Measurements from ENCODE around the gene PCYOX1L. TPM values are rescaled to one million over a fixed set of nuclear protein-coding genes. Genes with fewer than 3 reads are reported as not detected.

PCYOX1L gene
- total RNA-seq, 1 experiment from 2014 or later, result 2.9 TPM

DNA sequence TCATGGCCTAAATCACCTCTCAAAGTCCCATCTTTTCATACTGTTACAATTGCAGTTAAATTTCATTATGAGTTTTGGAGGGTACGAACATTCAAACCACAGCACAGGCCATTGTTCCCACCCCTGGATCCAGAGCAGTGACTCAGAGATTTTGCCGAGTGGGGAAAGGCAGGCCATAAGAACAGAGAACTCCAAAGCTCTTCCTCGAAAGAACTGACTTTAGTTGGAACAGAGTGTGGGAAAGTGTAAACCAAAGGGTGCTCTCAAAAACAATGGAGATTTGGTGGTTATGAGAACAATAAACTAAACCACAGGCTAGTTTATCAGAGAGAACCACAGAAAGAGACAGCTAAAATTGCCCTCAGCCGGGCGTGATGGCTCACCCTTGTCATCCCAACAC, 32.0 kb upstream of the PCYOX1L start:
- in situ Hi-C loops (cut with HindIII; ENCODE audit: low pct_unique_long_range_greater_than_20kb, low sequenced_read_pairs), result no loop called here
- DNase-seq (ENCODE audit: low read depth, low spot score), result no peak

DNA sequence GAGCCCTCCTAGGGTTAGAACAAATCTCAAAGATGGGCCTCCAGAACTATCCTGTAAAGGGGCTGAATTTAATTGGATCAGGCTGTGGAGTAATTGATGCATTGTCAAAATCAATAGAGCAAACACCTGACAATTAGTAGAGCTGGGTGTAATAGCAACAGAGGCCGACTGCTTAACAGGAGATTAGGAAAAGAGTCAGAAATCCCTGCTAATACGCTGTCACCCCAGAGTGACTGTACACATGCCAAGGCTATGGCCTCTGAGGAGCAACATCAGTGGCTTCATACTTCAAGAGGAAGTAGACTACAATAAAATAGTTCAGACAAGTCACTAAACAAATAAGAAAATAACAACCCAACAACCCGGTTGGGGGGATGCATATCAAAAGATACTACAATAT, 31.2 kb upstream of the PCYOX1L start:
- no peak for DNase-seq (ENCODE audit: low read depth, low spot score)
- in situ Hi-C loops (cut with HindIII; ENCODE audit: low pct_unique_long_range_greater_than_20kb, low sequenced_read_pairs), result no loop called here

DNA sequence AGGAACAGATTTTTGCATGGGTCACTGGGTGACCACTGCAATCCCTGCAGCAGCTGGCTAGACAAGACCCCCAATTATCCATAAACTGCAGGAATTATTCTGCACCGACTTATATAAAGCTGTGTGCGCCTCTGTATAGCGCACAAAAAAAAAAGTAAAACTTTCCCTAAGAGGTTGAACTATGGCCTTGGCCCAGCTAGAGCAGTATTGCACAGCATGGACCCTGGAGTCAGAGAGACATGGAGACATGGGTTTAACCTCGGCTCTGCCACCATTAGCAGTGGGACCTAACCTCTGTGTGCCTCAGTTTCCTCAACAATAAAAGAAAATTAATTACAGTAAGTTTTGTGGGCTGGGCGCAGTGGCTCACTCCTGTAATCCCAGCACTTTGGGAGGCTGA, 29.7 kb upstream of the PCYOX1L start:
- in situ Hi-C loops (cut with HindIII; ENCODE audit: low pct_unique_long_range_greater_than_20kb, low sequenced_read_pairs), result no loop called here
- DNase-seq (ENCODE audit: low read depth, low spot score), result no peak

DNA sequence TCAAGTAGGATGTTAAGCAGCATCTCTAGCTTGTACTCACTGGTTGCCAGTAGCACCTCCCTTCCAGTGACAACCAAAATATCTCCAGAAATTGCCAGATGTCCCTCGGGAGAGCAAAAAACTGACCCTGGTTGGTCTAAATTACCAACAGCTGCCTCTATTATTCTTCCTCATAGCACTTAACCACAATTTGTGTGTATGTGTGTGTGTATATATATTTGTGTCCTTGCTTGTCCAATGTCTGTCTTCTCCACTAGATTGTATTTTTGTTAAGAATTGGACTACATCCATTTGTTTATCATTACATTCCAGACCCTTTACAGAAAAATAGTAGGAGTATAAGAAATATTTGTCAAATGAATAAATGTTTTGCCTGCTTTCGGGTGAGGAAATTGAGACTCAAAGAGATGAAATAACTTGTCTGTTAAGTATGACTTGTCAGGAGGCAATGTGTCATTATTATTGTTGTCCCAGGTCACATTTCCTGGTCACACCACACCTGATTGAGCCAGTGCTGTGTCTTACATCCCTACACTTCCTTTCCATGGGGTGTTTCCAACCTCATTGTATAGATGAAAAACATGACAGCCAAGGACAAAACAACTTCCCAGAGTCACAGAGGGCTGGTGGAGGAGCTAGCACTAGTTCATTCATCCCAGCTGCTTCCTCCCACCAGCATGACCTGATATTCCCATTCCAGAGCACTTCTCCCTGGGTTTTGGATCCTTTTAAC, 24.0 kb upstream of the PCYOX1L start:
- in situ Hi-C loops (cut with HindIII; ENCODE audit: low pct_unique_long_range_greater_than_20kb, low sequenced_read_pairs), result no loop called here
- no peak for DNase-seq (ENCODE audit: low read depth, low spot score)

DNA sequence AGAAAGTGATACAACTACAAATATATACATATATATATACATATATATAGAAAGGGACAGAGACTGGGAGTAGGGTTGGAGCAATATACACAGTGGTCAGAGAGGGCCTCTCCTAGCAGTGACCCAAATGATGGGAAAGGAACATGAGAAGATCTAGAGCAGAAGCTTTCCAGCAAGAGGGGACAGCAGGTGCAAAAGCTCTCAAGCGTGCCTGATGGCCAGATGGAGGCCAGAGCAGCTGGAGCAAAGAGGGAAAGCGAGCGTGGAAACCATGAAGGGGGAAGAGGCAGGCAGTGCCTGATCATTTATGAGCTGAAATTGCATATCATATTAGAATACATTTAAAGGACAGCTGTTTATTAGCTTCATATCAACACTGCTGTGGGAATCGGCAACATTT, 20.1 kb upstream of the PCYOX1L start:
- in situ Hi-C loops (cut with HindIII; ENCODE audit: low pct_unique_long_range_greater_than_20kb, low sequenced_read_pairs), result no loop called here
- no peak for DNase-seq (ENCODE audit: low read depth, low spot score)

DNA sequence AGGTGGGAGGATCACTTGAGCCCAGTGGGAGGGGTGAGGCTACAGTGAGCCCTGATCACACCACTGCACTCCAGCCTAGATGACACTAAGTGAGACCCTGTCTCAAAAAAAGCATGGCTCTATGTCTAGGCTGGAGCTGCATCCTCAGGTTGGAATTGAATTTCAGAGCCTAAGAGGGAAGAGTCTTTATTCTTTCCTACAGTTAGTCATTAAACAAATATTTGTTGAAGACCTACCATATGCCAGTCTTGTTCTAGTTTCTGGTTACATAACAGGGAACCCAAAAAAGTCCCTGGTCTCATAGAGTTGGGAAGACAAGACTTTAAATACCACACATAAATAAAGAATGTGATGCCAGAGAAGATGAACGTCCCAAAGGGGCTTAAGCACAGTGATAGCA, 19.5 kb upstream of the PCYOX1L start:
- no peak for DNase-seq (ENCODE audit: low read depth, low spot score)
- in situ Hi-C loops (cut with HindIII; ENCODE audit: low pct_unique_long_range_greater_than_20kb, low sequenced_read_pairs), result no loop called here

DNA sequence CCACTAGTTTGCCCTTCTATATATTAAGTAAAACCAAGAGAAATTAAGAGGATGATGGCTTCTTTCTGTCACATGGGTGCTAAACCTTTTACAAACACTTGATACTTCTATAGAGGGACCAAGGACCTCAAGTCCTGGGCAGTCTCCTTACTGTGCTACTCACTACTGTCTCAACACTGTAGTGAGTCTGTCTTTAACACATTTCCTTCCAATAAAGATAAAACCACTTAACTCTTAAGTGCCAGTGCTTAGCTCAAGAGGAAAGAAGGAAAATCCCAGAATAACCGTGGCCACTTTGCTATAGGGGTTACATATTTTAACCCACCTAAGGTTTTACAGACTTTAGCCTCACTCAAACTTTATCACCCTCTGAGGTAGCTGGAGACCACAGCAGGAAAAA, 16.9 kb upstream of the PCYOX1L start:
- in situ Hi-C loops (cut with HindIII; ENCODE audit: low pct_unique_long_range_greater_than_20kb, low sequenced_read_pairs), result no loop called here
- DNase-seq (ENCODE audit: low read depth, low spot score), result no peak

DNA sequence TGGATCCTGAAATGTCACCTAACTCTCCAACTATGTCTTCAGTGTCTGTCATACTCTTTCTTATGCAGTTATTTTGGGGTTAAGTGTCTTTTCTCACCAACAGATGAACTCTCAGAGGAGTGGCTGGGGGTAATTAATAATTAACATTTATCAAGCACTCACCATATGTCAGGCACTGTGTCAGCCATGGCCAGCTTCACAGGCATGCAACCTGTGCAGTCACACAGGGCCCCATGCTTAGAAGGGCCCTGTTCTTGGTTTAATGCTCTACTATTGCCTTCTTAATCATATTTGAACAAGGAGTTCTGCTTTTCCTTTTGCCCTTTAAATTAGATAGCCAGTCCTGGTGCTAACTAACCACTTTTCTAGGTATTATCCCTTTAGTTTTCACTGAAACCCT, 16.0 kb upstream of the PCYOX1L start:
- in situ Hi-C loops (cut with HindIII; ENCODE audit: low pct_unique_long_range_greater_than_20kb, low sequenced_read_pairs), result no loop called here
- no peak for DNase-seq (ENCODE audit: low read depth, low spot score)

DNA sequence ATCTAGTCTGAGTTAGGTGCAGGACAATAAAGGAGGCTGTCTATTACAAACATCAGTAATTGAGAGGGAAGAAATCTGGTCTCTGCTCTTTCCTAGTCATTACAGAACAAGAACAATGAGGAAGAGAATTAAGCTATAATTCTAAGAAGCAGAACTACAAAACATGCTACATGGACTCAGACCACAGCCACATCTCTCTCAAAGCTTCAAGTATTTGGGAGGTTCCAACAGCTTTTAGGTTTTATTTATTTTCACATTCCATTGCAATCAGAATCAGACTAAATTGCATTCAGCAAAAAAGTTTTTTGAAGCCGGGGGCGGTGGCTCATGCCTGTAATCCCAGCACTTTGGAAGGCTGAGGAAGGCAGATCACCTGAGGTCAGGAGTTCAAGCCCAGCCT, 13.7 kb upstream of the PCYOX1L start:
- in situ Hi-C loops (cut with HindIII; ENCODE audit: low pct_unique_long_range_greater_than_20kb, low sequenced_read_pairs), result no loop called here
- no peak for DNase-seq (ENCODE audit: low read depth, low spot score)

DNA sequence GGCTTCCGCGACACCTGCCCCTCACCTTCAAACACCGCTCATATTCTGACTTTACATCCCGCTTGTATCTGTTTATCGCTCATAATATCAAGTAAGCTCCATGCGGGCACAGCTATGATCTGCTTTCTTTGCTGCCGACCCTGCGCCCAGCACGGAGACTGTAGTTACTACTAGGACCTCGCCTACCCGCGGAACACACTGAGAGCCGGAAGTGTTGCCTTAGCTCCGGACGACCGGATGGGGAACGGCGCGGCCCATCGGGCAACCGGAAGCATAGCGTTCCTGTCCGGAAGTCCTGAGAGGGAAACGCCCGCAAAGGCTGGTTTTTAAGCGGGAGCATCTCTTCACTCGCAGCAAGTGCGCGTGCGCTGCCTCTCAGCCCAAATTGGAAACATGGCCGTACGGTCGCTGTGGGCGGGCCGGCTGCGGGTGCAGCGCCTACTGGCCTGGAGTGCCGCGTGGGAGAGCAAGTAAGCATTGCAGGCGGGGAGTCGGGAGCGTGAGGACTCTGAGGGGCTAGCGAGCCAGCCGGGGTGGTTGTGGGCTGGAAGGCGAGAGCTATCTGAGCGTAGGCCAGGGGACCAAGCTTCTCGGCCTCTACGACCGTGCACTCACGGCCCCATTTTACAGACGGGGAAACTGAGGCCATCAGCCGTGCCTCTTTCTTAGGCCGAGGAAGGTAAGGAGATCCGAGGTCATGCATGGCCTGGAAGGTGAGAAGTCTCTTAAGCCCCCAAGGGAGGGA, 12.5 kb upstream of the PCYOX1L start, which contains the start of gene GRPEL2:
Gene GRPEL2, plus strand, starts transcription at position 353 of the 745 bp plus-strand sequence. Its CDS starts 41 bp downstream, at position 394.
- in situ Hi-C loops (cut with HindIII; ENCODE audit: low pct_unique_long_range_greater_than_20kb, low sequenced_read_pairs), result no loop called here
- peak; percentile 96 for DNase-seq (ENCODE audit: low read depth, low spot score)

DNA sequence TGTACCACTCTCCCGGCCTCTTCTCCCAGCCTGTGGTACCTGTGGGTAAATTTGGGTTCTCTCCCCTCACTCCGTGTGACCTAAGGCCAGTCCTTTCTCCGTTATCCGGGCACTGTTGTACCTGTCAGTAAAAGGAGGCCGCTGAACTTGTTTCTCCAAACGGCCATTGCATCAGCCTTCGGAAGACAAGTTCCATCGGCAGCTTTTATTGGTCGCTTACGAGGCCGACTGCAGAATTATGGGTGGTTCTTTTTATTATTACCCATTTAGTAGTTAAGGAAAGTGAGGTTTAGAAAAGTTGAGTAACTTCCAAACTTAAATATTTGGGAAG, 12.0 kb upstream of the PCYOX1L start:
- in situ Hi-C loops (cut with HindIII; ENCODE audit: low pct_unique_long_range_greater_than_20kb, low sequenced_read_pairs), result no loop called here
- no peak for DNase-seq (ENCODE audit: low read depth, low spot score)

DNA sequence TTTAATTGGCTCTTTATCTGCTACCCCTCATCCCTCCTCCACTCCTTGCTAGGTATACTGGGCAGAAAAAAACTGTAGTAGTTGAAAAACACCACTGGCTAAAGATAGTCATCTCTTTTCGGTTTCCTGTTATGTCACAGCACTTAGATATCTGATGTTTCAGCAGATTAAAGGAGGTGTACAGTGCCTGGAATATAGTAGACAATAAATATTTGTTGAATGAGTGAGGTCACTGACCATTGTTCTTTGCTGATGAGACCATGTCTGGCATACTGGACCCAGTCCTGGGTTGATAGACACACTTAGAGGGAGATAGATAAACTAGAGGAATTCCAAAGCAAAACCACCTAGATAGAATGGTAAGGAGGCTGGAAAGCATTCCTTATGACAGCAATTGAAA, 9.3 kb upstream of the PCYOX1L start:
- in situ Hi-C loops (cut with HindIII; ENCODE audit: low pct_unique_long_range_greater_than_20kb, low sequenced_read_pairs), result no loop called here
- no peak for DNase-seq (ENCODE audit: low read depth, low spot score)

DNA sequence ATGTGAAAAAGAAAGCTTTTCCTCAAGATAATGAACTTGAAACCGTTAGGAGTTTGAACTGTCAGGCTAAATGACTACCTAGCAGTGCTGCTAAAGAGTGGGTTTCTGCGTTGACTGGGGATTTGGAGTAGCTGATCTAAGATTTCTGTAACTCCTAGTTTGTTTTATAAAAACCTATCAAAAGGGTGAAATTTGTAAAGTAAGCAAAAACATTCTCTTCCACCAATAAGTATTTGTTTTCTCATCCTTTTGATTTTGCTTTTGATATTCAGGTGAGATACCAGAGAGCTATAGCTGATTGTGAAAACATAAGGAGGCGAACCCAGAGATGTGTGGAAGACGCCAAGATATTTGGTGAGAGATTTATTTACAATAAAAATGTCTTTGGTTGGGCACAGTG, 8.5 kb upstream of the PCYOX1L start:
- in situ Hi-C loops (cut with HindIII; ENCODE audit: low pct_unique_long_range_greater_than_20kb, low sequenced_read_pairs), result no loop called here
- DNase-seq (ENCODE audit: low read depth, low spot score), result no peak

DNA sequence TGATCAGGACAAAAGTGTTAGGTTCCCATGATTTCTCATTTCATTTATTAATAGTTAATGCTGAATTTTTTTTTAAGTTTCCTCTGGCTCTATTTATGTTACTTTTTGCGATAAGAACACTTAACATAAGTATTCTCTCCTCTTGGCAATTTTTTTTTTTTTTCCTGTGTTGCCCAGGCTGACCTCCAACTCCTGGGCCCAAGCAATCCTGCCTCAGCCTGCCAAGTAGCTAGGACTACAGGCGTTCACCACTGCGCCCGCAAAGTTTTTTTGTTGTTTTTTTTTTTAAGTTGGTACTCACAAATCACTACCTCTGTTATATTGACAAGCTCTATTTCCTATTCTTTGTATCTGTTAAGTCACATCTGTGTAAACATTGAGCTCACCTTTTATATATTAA, 5.7 kb upstream of the PCYOX1L start:
- DNase-seq (ENCODE audit: low read depth, low spot score), result no peak
- in situ Hi-C loops (cut with HindIII; ENCODE audit: low pct_unique_long_range_greater_than_20kb, low sequenced_read_pairs), result no loop called here

DNA sequence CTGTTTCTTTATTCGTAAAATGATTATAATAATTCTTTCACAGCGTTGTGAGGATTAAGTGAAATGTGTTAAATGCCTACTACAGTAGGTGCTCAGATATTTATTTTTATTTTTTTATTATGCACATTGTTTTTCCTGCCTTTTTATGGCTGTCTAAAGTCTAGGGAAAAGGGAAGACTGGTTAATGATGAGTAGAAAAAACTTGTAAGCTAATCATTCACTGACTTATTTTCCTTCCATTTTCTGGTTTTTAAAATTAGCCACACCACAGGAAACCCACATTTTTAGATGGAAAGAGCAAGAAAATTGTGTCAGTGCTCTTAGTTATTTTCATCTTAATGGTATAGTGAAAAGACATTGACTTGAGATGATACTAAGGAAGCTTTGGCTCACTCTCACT, 3.9 kb upstream of the PCYOX1L start:
- in situ Hi-C loops (cut with HindIII; ENCODE audit: low pct_unique_long_range_greater_than_20kb, low sequenced_read_pairs), result no loop called here
- DNase-seq (ENCODE audit: low read depth, low spot score), result no peak

DNA sequence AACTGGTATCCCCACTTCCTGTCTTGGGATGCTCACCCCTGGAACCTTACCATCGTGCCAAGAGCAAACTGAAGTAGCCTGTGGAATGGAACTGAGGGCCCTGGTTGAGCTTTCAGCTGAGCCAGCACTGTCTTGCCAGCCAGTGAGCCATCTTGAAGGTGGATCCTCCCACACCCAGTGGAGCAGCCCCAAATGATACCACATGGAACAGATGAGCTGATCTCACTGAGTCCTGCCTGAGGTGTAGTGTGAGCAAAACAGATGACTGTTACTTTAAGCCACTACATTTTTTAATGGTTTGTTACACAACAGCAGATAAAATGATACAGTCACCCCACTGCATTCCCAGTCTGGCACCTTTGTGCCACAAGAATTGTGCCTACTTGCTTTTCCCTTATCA, 2.2 kb upstream of the PCYOX1L start:
- no peak for DNase-seq (ENCODE audit: low read depth, low spot score)

DNA sequence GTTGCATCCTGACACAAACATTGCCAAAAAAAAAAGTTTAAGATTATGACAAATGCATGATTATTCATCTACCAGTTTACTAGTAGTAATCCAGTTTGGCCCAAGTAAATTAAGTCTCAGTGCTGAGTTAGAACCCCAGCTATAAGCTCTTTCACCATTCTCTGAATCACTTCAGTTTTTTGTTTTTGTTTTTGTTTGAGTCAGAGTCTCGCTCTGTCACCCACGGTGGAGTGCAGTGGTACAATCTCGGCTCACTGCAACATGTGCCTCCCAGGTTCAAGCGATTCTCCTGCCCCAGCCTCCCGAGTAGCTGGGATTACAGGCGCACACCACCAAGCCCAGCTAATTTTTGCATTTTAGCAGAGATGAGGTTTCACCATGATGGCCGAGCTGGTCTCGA, 1.5 kb upstream of the PCYOX1L start:
- DNase-seq (ENCODE audit: low read depth, low spot score), result no peak
- in situ Hi-C loops (cut with HindIII; ENCODE audit: low pct_unique_long_range_greater_than_20kb, low sequenced_read_pairs), result no loop called here

More for the DNA sequence above, 2.2 kb upstream of the PCYOX1L start:
- in situ Hi-C loops (cut with HindIII; ENCODE audit: low pct_unique_long_range_greater_than_20kb, low sequenced_read_pairs), result no loop called here

DNA sequence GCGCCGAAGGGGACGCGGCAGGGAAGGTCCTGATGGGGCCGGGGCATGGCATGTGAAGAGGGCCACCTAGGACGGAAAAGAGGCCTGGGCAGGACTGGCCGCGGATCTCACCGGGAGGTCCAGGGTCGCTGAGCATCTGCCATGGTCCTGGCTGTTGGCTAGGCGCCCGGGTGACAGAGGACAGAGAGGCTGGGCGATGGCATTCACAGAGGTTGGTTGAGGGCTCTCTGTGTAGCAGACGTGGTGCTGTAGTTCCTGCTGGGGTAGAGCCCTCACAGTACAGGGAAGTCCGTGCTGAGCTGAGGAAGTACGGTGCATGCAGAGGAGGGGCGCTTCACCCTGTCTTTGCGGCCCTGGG, 427 bp downstream of the PCYOX1L start:
- no peak for DNase-seq (ENCODE audit: low read depth, low spot score)
- in situ Hi-C loops (cut with HindIII; ENCODE audit: low pct_unique_long_range_greater_than_20kb, low sequenced_read_pairs), result no loop called here

DNA sequence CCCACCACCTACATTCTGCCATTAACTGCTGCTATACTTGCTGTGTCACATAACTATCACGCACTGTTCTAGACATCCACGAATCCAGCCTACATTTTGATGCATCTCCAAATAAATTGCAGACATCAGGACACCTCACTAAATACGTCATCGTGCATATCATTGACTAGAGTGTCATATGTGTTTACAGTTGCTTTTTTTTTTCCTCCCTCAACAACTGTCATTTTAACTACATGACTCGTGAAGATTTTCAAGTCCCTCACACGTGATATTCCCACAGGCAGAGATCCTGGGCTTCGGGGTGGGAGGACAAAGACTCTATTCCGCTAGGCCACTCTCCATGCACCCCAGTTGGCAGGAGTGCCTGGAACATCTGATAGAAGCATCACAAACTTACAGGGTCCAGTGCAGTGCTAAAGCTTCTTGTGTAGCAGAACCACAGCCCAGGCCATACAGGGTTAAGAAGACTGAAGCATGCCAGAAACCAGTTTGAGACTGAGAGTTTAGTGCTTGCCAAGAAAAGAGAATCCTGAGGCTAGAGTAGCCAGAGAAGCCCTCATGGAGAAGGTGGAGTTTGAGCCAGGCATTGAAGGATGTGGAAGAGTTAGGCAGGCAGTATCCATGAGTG, 1.1 kb downstream of the PCYOX1L start:
- in situ Hi-C loops (cut with HindIII; ENCODE audit: low pct_unique_long_range_greater_than_20kb, low sequenced_read_pairs), result no loop called here
- no peak for DNase-seq (ENCODE audit: low read depth, low spot score)
